ENCODE results near the gene KLRF1.

KLRF1 gene, protein sequence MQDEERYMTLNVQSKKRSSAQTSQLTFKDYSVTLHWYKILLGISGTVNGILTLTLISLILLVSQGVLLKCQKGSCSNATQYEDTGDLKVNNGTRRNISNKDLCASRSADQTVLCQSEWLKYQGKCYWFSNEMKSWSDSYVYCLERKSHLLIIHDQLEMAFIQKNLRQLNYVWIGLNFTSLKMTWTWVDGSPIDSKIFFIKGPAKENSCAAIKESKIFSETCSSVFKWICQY

DNA sequence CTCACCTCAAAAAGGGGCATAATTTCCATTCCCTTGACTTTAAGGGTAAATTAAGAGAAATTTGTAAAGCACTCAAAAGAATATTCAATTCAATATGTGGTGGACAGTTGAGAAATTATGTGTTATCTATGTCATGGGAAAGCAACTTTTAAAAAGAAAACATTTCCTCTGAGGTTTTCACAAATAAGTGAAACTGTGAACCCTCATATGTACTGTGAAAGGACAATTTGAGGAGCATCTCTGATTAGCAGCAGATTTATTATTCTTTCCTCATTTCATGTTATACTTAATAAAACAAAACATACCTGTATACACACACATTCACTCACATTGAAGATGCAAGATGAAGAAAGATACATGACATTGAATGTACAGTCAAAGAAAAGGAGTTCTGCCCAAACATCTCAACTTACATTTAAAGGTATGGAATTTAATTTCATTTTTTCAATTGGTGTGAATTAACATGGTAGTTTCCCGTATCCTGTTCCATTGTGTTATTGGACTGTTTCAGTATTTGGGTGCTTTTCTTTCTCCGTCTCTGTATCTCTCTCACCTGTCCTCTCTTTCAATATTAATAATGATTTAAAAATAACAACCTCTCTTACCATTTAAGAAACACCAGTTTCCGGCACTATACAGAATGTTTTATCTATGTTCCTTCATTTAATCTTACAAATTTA lies at the start of gene KLRF1:
KLRF1 (plus strand) TSS at position 273 of the 680 bp plus-strand sequence; CDS start at position 337, 64 bp downstream.
- no peak for DNase-seq

DNA sequence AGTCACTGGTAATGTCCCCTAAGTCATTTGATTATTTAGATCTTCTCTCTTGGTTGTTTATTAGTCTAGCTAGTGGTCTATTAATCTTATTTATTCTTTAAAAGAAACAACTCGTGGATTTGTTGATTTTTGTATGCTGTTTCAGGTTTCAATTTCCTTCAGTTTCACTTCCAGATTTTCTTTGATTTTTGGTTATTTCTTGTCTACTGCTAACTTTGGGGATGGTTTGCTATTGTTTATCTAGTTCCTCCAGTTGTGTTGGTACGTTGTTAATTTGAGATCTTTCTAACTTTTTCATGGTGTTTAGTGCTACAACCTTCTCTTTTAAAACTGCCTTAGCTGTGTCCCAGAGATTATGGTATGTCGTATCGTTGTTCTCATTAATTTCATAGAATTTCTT lies 48.1 kb upstream of the KLRF1 start:
- DNase-seq, result no peak

DNA sequence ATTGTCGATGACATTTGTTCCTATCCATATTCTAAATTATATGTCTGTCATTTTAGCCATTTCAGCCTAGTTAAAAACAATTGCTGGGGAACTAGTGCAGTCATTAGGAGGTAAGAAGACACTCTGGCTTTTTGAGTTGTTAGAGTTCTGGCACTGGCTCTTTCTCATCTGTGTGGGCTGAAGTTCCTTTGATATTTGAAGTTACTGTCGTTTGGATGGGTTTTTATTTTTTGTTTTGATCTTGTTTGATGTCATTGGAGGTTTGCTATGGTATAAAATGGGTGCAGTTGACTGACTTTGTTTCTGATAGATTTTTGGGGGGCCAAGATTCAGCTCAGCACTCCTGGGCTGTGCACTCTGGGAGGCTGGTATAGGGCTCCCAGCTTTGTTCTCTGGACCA lies 45.9 kb upstream of the KLRF1 start:
- no peak for DNase-seq

DNA sequence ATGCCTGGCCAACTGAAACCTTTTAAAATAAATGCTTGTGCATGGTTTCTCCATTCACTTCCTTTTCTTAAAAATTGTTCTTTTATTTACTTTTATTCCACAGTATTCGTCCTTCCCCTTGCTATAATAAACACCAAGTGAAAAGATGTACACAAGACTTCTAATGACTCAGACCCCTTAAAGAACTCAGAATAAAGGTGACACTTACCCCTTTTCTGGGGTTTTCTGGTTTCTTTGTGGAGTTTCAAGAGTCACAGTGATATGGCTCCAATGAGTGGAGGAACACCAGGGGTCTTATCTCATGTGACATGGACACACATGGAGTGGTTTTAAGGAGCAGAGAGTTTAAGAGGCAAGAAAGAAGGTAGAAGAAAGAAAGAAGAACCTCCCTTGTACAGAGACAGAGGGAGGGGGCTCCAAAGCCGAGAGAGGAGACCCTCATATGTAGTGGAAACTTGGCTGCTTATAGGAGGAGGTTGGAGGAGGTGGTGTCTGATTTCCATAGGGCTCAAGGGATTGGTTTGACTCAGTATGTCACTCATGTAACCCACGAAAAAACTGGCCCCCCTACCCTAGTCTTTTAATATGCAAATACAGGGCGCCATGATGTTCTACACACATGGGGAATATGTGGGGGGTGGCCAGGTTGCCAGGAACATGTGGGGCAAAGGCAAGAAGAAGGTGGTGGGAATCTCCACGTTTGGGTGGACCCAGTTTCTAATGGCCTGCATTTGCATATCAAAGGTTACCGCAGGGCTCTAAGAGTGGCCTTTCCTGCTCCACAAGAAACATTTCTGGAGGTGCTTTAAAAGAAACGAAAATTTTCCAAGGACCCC lies 44.5 kb upstream of the KLRF1 start:
- no peak for DNase-seq

DNA sequence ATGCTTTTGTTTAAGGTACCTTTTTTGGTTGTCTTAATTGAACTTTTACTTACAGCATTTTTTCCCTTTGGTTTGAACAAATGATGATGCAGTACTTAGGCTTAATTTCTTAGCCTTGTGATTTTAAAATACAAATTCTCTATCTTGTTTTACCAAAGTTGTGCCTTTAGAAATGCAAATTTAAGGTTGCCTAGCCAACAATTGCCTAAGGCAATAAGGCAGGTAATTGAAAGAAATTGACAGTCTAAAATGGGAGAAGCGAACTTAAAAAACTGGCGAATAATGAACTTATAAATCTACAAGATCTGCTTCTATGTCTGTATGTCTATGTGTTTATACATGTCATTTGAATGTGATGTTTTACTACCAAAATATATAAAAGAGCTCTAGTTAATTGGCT lies 43.0 kb upstream of the KLRF1 start:
- DNase-seq, result no peak

DNA sequence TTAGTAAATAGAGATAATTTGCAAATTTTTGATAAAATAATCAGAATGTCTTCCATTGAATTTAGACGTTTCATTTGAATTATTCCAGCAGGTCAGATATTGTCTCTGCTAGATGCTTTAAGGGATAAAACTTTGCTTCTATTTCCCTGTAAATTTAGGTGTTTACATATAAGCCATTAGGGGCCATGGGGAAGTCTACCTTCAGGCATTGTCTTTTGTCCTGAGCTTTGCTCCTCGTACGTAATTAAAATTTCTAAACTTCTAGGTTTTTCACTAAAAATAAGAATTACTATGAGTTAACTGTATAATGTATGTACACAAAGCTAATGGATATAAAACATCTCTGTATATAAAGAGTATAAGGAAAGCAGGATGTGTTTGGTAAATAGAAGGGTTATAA lies 42.5 kb upstream of the KLRF1 start:
- no peak for DNase-seq

DNA sequence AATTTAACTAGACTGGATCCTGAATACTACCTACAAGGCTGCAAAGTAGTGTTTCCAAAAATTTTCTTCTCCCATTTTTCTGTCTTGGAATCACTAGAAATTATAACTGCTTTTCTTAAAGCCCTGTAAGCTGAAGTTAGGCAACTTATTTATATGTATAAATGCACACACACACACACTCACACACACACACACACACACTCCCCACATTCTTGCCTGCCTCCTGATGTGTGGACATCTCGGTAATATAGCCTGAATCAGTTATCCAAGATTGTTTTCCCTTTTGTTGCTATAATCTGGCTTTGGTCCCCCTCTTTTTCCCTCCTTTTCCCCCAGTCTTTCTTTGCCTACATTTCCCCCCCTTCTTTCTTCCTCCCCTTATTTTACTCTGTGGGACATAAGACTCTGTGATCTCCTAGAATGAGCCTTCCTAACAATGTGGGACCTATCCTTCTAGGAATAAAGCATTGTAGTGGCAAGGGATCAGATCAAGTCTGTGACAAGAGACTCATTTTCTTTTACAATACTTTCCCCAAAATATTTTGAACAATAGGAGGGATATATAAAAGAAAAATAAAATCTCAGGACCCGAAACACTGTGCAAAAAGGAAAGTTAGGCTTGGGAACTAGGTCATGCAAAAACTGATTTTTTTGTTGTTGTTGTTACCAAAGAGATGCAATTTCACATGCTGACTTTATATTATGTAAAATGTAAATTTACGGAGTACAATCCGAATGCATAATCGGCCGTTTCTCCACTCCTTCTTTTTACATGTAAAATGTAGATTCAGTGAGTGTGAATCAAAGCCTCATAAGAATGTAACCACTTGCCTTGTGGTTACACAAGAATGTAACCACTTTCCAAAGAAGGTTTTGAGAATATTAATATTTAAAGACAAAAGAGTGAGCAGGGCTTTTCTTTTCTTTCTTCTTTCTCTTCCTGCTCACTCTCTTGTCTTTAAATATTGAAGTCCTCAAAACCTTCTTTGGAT lies 40.3 kb upstream of the KLRF1 start:
- no peak for DNase-seq

DNA sequence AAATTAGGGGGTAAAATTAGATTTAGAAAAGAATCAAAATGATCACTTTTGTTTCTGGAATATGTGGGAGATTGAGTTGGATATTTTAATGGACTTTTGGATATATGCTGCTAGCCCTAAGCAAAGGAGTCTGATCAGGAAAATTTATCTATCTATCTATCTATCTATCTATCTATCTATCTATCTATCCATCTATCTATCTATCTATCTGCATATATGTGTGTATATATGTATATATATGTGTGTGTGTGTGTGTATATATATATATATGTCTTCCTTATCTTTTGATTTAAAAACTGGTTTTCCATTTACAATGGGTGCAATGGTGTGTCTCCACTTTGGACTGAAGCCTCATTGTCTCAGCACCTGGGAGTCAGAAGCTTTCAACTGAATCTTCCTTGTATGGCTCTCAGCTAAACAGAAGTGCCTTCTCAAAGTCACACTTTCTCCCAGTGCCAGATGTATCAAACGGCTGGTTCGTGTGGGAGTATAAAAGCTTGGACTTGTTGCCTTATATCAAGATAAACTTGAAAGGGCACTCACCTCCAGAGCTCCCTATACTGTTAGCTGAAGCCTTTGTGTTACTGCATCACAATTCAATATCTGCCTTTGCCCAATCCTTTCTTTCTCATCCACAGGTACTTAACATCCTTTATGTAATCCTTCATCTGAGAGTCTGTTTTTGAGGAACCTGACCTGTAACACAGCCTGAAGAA lies 34.9 kb upstream of the KLRF1 start:
- no peak for DNase-seq

DNA sequence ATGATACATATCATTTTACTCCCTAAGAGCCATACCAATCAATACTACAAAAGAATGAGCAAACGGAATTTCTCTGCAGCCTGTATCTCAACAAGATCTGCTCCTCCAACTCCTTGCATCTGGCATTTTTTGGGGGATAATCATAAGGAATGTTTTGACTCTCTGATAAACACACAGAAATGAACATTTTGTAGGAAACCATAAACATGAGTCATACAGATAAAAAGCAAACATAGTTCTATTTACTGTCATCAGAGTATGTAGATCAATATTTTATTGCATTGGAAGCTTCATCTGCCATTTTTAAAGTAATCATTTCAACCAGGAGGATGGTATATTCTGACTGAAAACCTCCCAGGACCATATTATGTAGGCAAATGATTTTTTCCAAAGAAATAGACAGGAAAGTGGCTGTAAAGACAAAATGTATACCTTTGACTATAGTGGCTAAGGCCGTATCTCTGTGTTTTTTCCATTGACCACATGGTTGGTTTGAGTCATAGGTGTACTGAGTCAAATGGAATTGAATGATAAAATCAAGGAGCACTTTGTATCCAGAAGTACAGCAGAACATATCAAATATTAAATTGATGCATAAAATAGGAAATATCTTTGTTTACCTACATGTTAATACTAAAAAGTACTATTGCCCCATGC lies 34.2 kb upstream of the KLRF1 start:
- no peak for DNase-seq

DNA sequence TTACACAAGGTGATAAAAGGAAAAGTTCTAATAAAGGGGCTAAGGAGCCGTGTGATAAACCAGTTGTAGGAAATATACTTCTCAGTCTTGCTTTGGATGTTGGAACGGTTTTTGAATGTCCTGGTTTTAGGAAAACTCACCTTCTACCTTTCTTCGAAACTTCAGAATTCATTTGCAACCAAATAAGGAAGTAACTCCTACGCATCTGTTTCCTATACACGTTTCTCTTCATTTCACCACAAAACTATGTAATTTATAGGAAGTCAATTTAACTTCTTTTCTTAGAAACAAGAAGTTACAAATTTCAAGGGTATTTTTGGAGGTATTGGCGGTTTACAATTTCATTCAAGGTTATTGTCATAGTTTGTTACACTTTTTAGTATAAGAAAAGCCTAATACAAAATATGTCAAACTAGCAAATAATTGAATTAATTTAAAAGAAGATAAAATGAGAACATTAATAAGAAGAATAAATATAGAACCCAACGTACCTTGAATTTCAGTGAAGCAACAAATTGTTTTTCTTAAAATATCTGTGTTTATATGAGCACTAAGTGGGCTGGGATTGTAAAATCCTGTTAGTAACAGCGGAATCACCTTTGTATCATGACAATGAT lies 33.4 kb upstream of the KLRF1 start:
- no peak for DNase-seq

DNA sequence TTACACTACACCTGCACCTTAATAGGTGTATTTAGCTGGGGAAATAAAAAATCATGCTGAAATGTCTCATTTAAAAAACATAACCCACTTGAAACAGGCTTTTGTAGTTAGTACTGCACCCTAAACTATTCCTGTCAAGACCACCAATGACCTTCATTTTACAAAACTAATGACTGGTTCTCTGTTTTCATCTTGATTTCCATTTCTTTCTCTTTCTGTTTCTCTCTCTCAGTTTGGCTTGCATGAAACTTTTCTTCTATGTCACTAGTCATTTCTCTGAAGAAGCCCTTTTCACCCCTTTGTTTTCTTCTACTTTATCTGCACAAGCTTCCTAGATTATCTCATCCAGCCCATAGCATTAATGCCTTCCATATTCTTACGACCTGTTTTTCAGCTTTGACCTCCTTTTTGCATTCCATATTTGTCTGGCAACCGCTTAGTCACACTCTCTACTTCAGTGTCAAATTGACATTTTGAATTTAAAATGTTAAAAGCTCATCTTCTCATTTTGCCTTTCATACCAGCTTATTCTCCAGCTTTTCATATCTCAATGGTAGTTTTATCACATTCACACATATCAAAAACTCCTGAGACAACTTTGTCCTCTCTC lies 32.7 kb upstream of the KLRF1 start:
- no peak for DNase-seq

DNA sequence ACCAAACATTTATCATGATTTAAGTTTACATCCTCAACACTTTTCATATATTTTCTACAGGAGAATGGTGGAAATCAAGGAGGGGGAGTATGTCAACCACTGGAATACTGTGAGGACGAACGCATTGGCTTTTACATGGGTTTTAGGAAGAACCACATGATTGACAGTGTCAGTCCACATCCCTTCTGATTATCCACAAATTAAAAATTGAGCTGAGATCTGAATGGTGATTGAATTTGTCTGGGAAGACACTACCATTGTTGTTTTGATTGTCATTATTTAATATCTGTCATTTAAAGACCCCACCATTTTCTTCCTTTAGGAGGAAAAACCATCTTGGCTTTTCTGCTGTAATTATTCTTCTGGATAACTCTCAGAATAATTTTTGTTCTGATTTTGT lies 31.3 kb upstream of the KLRF1 start:
- DNase-seq, result no peak

DNA sequence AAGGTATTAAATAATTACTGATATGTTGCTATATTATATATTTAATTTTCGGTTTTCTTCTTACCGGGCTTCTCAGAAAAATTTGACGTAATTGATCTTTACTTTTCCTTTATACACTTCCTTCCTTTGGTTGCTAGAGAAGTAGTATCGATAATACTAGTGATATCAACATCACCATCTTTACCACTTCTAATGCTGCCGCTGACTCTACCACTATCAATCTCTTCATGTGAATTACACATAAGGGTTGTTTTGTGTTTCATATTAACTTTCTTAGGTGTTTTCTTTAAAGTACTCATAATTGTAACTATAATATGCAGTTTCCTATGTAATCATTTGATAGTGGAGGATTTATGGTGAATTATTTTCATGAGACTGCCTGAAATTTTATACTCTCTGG lies 30.9 kb upstream of the KLRF1 start:
- no peak for DNase-seq

DNA sequence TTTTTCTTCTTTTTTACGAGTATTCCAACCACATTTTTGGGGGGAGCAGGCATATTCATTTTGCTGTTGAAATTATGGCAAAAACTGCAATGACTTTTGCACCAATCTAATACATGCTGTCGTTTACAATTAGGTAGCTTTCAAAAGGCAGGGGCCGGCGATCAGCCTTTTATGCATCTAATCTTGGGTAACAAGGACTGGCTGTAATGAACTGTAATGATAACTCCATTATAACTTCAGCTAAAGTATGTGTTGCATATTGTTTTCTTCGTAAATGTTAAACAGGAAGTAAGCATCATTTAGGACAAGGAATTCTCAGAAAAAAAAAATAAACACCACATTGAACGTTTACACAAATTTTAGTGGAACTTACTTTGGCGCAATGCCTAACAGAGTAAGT lies 30.3 kb upstream of the KLRF1 start:
- DNase-seq, result no peak

DNA sequence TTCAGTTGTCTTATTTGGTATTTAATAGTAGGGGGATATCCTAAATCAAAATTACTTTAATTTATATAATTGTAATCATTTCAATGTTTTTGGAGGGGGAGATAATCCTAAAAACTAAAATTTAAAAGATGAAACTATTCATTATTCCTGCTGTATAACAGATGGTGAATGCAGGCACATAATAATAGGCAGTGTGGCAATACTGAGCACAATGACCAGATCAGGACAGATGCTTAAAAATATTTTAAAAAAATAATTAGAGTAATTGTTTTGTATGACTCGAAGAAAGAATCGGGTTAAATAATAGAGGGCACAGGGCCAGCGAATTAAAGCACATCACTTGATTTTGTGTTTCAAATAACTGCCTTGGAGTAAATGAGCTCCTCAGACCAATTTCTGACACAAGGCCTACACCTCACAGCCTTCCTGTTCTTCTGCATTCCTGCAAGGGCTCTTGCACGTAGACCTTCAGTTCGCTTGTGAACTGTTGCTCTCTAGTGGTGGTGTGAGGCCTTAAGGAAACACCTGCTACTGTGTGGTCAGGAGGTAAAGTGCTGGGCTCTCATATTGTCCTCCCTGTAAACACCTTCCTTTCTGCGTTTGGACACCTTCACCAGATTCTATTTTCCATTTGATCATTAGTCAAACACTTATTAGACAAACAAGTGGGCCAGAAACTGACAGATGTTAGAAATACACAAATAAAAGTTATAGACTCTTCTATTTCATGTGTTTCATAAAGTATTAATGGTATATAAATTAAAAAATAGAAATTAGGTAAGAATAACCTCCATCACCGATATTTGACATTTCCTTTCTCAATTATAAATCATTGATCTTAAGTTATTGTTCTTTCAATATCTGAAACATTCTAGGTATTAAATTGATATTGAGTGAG lies 29.3 kb upstream of the KLRF1 start:
- DNase-seq, result no peak

DNA sequence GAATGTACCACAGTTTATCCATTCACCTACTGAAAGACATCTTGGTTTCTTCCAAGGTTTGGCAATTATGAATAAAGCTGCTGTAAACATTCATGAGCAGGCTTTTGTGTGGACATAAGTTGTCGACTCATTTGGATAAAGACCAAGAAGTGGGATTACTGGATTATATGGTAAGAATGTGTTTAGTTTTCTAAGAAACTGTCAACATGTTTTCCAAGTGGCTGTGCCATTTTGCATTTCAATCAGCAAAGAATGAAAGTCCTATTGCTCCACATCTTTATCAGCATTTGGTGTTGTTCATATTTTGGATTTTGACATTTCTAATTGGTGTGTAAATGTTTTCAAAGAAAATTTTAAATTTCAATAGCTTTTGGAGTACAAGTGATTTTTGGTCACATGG lies 27.3 kb upstream of the KLRF1 start:
- DNase-seq, result no peak

DNA sequence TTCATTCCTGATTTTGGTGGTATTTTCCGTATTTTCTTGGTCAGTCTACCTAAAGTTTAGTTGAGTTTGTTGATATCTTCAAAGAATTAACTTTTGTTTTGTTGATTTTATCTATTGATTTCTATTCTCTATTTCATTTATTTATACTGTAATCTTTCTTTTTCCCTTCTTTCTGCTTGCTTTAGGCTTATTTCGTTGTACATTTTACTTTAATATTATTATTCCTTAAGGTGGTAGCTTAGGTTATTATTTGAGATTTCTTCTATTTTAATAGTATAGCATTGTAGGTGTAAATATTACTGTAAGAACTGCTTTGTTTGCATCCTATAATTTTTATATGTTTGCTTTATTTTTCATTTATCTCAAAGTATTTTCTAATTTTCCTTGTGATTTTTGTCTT lies 21.4 kb upstream of the KLRF1 start:
- no peak for DNase-seq

DNA sequence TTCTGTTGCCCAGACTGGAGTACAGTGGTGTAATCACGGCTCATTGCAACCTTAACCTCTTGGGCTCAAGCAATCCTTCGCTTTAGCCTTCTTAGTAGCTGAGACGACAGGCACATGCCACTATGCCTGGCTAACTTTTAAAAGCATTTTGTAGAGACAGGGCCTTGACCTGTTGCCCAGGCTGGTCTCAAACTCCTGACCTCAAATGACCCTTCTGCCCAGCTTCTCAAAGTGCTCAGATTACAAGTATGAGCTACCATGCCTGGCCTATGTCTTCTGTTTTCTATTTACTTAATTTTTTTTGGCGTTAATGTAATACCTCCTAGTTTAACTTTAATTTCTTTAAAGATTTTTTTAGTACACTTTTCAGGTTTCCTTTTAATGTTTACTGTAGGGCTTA lies 20.6 kb upstream of the KLRF1 start:
- DNase-seq, result no peak

DNA sequence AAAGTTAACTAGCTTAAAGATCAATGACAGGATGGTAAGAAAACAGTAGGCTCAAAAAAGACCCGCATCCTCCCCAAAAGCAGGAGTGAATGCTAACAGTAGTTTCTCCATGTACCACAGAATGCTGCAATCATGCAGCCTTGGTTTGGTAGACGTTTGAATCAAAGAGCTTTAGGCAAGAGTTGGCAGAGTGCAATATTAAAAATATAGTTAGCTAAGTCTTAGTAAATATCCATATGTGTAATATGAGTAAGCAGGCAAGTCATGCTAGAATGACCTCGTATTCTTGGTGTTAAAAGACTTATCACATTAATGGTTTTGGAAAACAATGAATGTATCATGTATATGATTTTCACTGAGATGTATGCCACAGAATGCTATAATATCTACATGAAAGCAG lies 18.8 kb upstream of the KLRF1 start:
- no peak for DNase-seq

DNA sequence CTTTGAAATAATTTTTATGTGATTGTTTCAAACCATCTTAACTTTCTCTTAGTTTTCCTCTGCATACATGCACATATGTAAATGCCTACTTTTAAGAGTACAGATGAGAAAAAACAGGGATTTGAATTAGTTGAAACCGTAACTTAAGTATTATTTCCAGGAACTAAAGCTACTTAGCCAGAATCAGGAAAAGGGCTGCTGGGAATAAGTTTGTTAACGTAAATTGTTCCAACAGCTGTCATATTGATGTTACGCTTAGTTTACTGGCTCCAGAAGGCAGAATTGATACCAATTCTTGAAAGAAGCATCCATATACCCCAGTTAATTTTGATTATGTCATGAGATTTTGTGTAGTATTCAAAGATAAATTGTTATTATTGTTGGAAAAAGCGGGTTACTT lies 17.9 kb upstream of the KLRF1 start:
- DNase-seq, result no peak

All from NCI-H446 (cell line).